IMR-90 (cell line): ENCODE data around the gene YKT6. TPM values are rescaled to one million over a fixed set of nuclear protein-coding genes. Genes with fewer than 3 reads are reported as not detected.

Experiments used
- ATAC-seq: fragments of 200-7000 bp; cut with Tn5 transposase; 2 replicates; pipeline ENCODE4 v1.9.1; 2020; ENCODE audit warnings: low read depth, mild to moderate bottlenecking, moderate library complexity
- BruUV-seq: library from RNA; stranded (reverse); fragments of 400-500 nt; replicated peaks from 2 replicates; lab custom pipeline; 2021; lab: Mats Ljungman, UMichigan
- CTCF ChIA-PET: fragments of 300-600 bp; formaldehyde crosslinking; extraction: SDS; loops from one replicate; lab custom pipeline; 2021; ENCODE audit warnings: antibody characterized with exemption; lab: Yijun Ruan, JAX
- POLR2A ChIA-PET: fragments of 300-600 bp; sonication (Branson Sonifier 250); formaldehyde crosslinking; loops from one replicate; lab custom pipeline; 2022; ENCODE audit warnings: antibody characterized with exemption; ENCODE audit not compliant: unreplicated experiment; lab: Charles Lee
- DNase-seq: peaks from one replicate; pipeline ENCODE4 v3.0.0; 2013
- H2AFZ ChIP-seq: replicated peaks from 2 replicates; pipeline ENCODE3; 2013; ENCODE audit warnings: low read length, mild to moderate bottlenecking; ENCODE audit not compliant: poor library complexity
- H2AK5ac ChIP-seq: 2 replicates; pipeline ENCODE4 v1.6.1; 2013; ENCODE audit warnings: low read depth, low read length, inconsistent platforms
- H2AK9ac ChIP-seq: replicated peaks from 2 replicates; pipeline ENCODE3; 2013; ENCODE audit warnings: mild to moderate bottlenecking, low read depth, low read length, moderate library complexity; ENCODE audit not compliant: poor library complexity
- H2BK120ac ChIP-seq: 2 replicates; pipeline ENCODE4 v1.6.1; 2013; ENCODE audit warnings: low read depth, low read length, inconsistent platforms
- H2BK15ac ChIP-seq: 3 replicates; pipeline ENCODE4 v1.6.1; 2013; ENCODE audit warnings: low read depth, low read length, inconsistent platforms
- H2BK20ac ChIP-seq: 2 replicates; pipeline ENCODE4 v1.6.1; 2013; ENCODE audit warnings: low read depth, mild to moderate bottlenecking, inconsistent platforms, low read length, moderate library complexity
- H2BK5ac ChIP-seq: 2 replicates; pipeline ENCODE4 v1.6.1; 2013; ENCODE audit warnings: mild to moderate bottlenecking, low read depth, low read length, inconsistent platforms; ENCODE audit not compliant: poor library complexity, severe bottlenecking
- H3K14ac ChIP-seq: replicated peaks from 2 replicates; pipeline ENCODE4 v1.6.1; 2013; ENCODE audit warnings: low read depth, low read length, inconsistent platforms
- H3K18ac ChIP-seq: 2 replicates; pipeline ENCODE4 v1.6.1; 2013; ENCODE audit warnings: low read depth, low read length, control low read depth
- H3K23ac ChIP-seq: 2 replicates; pipeline ENCODE4 v1.6.1; 2013; ENCODE audit warnings: low read depth, low read length, inconsistent platforms
- H3K27ac ChIP-seq: 2 replicates; pipeline ENCODE4 v1.5.1; 2013; ENCODE audit warnings: mild to moderate bottlenecking, control low read depth, low read length; ENCODE audit not compliant: insufficient read depth
- H3K27me3 ChIP-seq: 2 replicates; pipeline ENCODE4 v1.6.1; 2013; ENCODE audit warnings: low read length; ENCODE audit not compliant: control insufficient read depth, insufficient read depth
- H3K36me3 ChIP-seq: 2 replicates; pipeline ENCODE4 v1.6.1; 2013; ENCODE audit warnings: low read length, mixed read lengths; ENCODE audit not compliant: control insufficient read depth, insufficient read depth
- H3K4ac ChIP-seq: 2 replicates; pipeline ENCODE4 v1.6.1; 2013; ENCODE audit warnings: low read depth, low read length, inconsistent platforms
- H3K4me1 ChIP-seq: 2 replicates; pipeline ENCODE4 v1.6.1; 2013; ENCODE audit warnings: low read length, mixed read lengths; ENCODE audit not compliant: control insufficient read depth, insufficient read depth
- H3K4me2 ChIP-seq: 2 replicates; pipeline ENCODE4 v1.6.1; 2013; ENCODE audit warnings: low read depth, mild to moderate bottlenecking, control low read depth, low read length, moderate library complexity
- H3K4me3 ChIP-seq: 2 replicates; pipeline ENCODE4 v1.5.1; 2013; ENCODE audit warnings: low read depth, mild to moderate bottlenecking, control low read depth, low read length, moderate library complexity; ENCODE audit not compliant: insufficient read depth
- H3K56ac ChIP-seq: 2 replicates; pipeline ENCODE4 v1.6.1; 2013; ENCODE audit warnings: low read length, inconsistent platforms; ENCODE audit not compliant: insufficient read depth; ENCODE audit errors: extremely low read depth
- H3K79me1 ChIP-seq, 2 experiments: 2 replicates each; pipeline ENCODE4 v1.6.1; 2013; ENCODE audit warnings: low read length in 2 of 2, inconsistent platforms in 1 of 2, low read depth in 1 of 2
- H3K9ac ChIP-seq: 2 replicates; pipeline ENCODE4 v1.6.1; 2013; ENCODE audit warnings: low read depth, low read length, control low read depth
- H3K9me1 ChIP-seq: 2 replicates; pipeline ENCODE4 v1.6.1; 2013; ENCODE audit warnings: low read length, inconsistent platforms; ENCODE audit not compliant: insufficient read depth
- H3K9me3 ChIP-seq: 2 replicates; pipeline ENCODE4 v1.6.1; 2013; ENCODE audit warnings: low read length; ENCODE audit not compliant: control insufficient read depth, insufficient read depth
- H4K20me1 ChIP-seq: 2 replicates; pipeline ENCODE4 v1.6.1; 2013; ENCODE audit warnings: low read length, inconsistent platforms; ENCODE audit not compliant: insufficient read depth
- H4K5ac ChIP-seq: 2 replicates; pipeline ENCODE4 v1.6.1; 2013; ENCODE audit warnings: mild to moderate bottlenecking, low read depth, low read length, control low read depth
- H4K8ac ChIP-seq, 2 experiments: 2 replicates each; pipeline ENCODE4 v1.6.1; 2013; ENCODE audit warnings: low read depth in 2 of 2, low read length in 2 of 2, control low read depth in 1 of 2, inconsistent platforms in 1 of 2
- H4K91ac ChIP-seq: 2 replicates; pipeline ENCODE4 v1.6.1; 2013; ENCODE audit warnings: low read depth, low read length, inconsistent platforms; ENCODE audit not compliant: insufficient read depth
- BHLHE40 ChIP-seq: fragments of 150-350 bp; IDR thresholded peaks from 2 replicates; pipeline ENCODE4 v1.6.1; 2016; ENCODE audit warnings: mild to moderate bottlenecking, low read depth, low read length
- CEBPB ChIP-seq: IDR thresholded peaks from 2 replicates; pipeline ENCODE4 v1.6.1; 2012; ENCODE audit warnings: low read depth, low read length, improper control_type of control experiment
- CHD1 ChIP-seq: IDR thresholded peaks from 2 replicates; pipeline ENCODE4 v1.6.1; 2012; ENCODE audit warnings: low read depth, low read length, improper control_type of control experiment
- FOS ChIP-seq: fragments of 150-350 bp; IDR thresholded peaks from 2 replicates; pipeline ENCODE4 v1.6.1; 2016; ENCODE audit warnings: low read depth, low read length
- MAFK ChIP-seq: IDR thresholded peaks from 2 replicates; pipeline ENCODE4 v1.6.1; 2012; ENCODE audit warnings: low read depth, low read length, improper control_type of control experiment
- MAZ ChIP-seq: IDR thresholded peaks from 2 replicates; pipeline ENCODE4 v1.6.1; 2012; ENCODE audit warnings: low read depth, mild to moderate bottlenecking, low read length, improper control_type of control experiment, moderate library complexity, borderline replicate concordance
- MXI1 ChIP-seq: IDR thresholded peaks from 2 replicates; pipeline ENCODE4 v1.6.1; 2012; ENCODE audit warnings: low read depth, mild to moderate bottlenecking, low read length, moderate library complexity, borderline replicate concordance
- NFE2L2 ChIP-seq: fragments of 150-350 bp; IDR thresholded peaks from 2 replicates; pipeline ENCODE4 v1.6.1; 2016; ENCODE audit warnings: low read depth, mild to moderate bottlenecking, low read length
- POLR2A ChIP-seq: IDR thresholded peaks from 2 replicates; pipeline ENCODE4 v1.6.1; 2012; ENCODE audit warnings: mild to moderate bottlenecking, low read depth, low read length
- RAD21 ChIP-seq: IDR thresholded peaks from 2 replicates; pipeline ENCODE4 v1.6.1; 2012; ENCODE audit warnings: low read length, improper control_type of control experiment
- RCOR1 ChIP-seq: IDR thresholded peaks from 2 replicates; pipeline ENCODE4 v1.6.1; 2012; ENCODE audit warnings: mild to moderate bottlenecking, low read length, improper control_type of control experiment; ENCODE audit not compliant: insufficient replicate concordance
- RFX5 ChIP-seq: IDR thresholded peaks from 2 replicates; pipeline ENCODE4 v1.8.0; 2012; ENCODE audit warnings: low read depth, mild to moderate bottlenecking, low read length, moderate library complexity
- SMC3 ChIP-seq: fragments of 150-350 bp; IDR thresholded peaks from 2 replicates; pipeline ENCODE4 v1.6.1; 2016; ENCODE audit warnings: low read depth, mild to moderate bottlenecking, antibody characterized with exemption, low read length, moderate library complexity
- WGBS, 2 experiments: methylation state at CpG; one replicate each; pipeline versions ENCODE4 v1.1.5 to v1.1.7; 2013; ENCODE audit warnings: missing lambda C conversion rate in 2 of 2; ENCODE audit not compliant: insufficient read length in 1 of 2; ENCODE audit errors: extremely low coverage in 2 of 2; 5-methylcytosine and 5-hydroxymethylcytosine counted together
- dilution Hi-C: fragments of 300-500 bp; cut with HindIII; formaldehyde crosslinking; loops from one replicate; pipeline ENCODE4 v1.14.3; 2018; ENCODE audit warnings: low sequenced_read_pairs; ENCODE audit not compliant: unreplicated experiment
- in situ Hi-C: fragments of 300-500 bp; cut with MboI; formaldehyde crosslinking; loops from 3 replicates; pipeline ENCODE4 v1.14.3; 2019; ENCODE audit warnings: low sequenced_read_pairs, inconsistent platforms, mixed read lengths
- intact Hi-C: fragments of 100-400 bp; cut with micrococcal nuclease; formaldehyde crosslinking; loops from 2 replicates; pipeline ENCODE4 v1.10.0; 2022
- polyA plus RNA-seq, 3 experiments: library from polyadenylated mRNA; depleted of rRNA; stranded (reverse); fragments of >200 nt; gene quantifications; 2 replicates each; pipeline ENCODE4 v1.2.3, GENCODE V29; 2012; ENCODE audit warnings: low replicate concordance in 1 of 3
- total RNA-seq: library from RNA; depleted of rRNA; stranded (reverse); fragments of >200 nt; gene quantifications from 2 replicates; pipeline ENCODE4 v1.2.3, GENCODE V29; 2012
- TF ChIP-seq, protein P1 (sequence below): conservative IDR thresholded peaks from 2 replicates; pipeline ENCODE4 v1.5.1; 2012; ENCODE audit warnings: mild to moderate bottlenecking, low read depth, low read length, improper control_type of control experiment
- TF ChIP-seq, protein P2 (sequence below): fragments of 150-350 bp; IDR thresholded peaks from 2 replicates; pipeline ENCODE4 v1.6.1; 2016; ENCODE audit warnings: low read depth, mild to moderate bottlenecking, low read length, moderate library complexity, borderline replicate concordance
- TF ChIP-seq, protein P3 (sequence below): fragments of 150-350 bp; IDR thresholded peaks from 2 replicates; pipeline ENCODE4 v1.6.1; 2017; ENCODE audit warnings: mild to moderate bottlenecking, antibody characterized with exemption, low read length, low read depth

The YKT6 gene
- total and polyA plus RNA-seq, 2 of the 4 experiments (the other 2 are of a cell fraction): 115 to 120 TPM

DNA sequence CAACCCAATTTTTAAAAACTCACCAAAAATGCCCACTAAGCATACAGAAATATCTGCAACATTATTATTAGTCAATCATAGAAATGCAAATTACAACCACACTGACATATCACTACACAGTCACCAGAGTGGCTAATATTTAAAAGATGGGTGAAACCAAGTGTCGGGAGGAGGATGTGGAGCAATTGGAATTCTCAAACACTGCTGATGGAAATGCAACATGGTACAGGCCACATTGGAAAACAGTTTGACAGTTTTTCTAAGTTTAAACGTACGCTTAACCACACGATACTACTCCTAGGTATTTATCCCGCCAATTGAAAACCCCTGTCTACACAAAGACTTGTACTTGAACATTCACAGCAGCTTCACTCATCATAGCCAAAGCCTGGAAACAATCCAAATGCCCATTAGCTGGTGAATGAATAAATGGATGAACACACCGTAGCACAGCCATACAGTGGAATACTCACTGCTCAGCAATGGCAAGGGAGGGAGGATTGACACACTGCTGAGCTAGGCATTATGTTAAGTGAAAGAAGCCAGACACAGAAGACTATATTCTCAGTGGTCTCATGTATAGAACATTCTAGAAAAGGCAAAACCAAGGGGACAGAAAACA is 27.9 kb upstream of the YKT6 start:
- no peak overlapping the region for H3K56ac ChIP-seq
- no peak overlapping the region for H2BK15ac ChIP-seq
- no peak overlapping the region for H3K14ac ChIP-seq
- peaks cover 35% of the 10 kb centered on the region for H3K27me3 ChIP-seq
- WGBS, 2 experiments: no CpG with 5 or more reads among the region's 6 CpGs
- no peak overlapping the region for H2AK9ac ChIP-seq
- H4K20me1 ChIP-seq: no peaks in the 10 kb centered on the region
- no peak overlapping the region for H2AFZ ChIP-seq
- H4K8ac ChIP-seq: no peak overlapping the region
- H3K4me2 ChIP-seq: no peak overlapping the region
- TF ChIP-seq FOS: no peak
- TF ChIP-seq, protein P1, sequence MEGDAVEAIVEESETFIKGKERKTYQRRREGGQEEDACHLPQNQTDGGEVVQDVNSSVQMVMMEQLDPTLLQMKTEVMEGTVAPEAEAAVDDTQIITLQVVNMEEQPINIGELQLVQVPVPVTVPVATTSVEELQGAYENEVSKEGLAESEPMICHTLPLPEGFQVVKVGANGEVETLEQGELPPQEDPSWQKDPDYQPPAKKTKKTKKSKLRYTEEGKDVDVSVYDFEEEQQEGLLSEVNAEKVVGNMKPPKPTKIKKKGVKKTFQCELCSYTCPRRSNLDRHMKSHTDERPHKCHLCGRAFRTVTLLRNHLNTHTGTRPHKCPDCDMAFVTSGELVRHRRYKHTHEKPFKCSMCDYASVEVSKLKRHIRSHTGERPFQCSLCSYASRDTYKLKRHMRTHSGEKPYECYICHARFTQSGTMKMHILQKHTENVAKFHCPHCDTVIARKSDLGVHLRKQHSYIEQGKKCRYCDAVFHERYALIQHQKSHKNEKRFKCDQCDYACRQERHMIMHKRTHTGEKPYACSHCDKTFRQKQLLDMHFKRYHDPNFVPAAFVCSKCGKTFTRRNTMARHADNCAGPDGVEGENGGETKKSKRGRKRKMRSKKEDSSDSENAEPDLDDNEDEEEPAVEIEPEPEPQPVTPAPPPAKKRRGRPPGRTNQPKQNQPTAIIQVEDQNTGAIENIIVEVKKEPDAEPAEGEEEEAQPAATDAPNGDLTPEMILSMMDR: no peak
- no peak for TF ChIP-seq MAFK
- TF ChIP-seq SMC3: no peak
- TF ChIP-seq, protein P2, sequence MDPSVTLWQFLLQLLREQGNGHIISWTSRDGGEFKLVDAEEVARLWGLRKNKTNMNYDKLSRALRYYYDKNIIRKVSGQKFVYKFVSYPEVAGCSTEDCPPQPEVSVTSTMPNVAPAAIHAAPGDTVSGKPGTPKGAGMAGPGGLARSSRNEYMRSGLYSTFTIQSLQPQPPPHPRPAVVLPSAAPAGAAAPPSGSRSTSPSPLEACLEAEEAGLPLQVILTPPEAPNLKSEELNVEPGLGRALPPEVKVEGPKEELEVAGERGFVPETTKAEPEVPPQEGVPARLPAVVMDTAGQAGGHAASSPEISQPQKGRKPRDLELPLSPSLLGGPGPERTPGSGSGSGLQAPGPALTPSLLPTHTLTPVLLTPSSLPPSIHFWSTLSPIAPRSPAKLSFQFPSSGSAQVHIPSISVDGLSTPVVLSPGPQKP: no peak
- TF ChIP-seq NFE2L2: no peak
- no peak for TF ChIP-seq CEBPB
- no peak for TF ChIP-seq MXI1
- TF ChIP-seq POLR2A: no peak
- no peak for TF ChIP-seq RCOR1
- TF ChIP-seq MAZ: no peak
- TF ChIP-seq BHLHE40: no peak
- TF ChIP-seq, protein P3, sequence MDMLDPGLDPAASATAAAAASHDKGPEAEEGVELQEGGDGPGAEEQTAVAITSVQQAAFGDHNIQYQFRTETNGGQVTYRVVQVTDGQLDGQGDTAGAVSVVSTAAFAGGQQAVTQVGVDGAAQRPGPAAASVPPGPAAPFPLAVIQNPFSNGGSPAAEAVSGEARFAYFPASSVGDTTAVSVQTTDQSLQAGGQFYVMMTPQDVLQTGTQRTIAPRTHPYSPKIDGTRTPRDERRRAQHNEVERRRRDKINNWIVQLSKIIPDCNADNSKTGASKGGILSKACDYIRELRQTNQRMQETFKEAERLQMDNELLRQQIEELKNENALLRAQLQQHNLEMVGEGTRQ: no peak
- TF ChIP-seq RAD21: no peak
- TF ChIP-seq RFX5: no peak
- no peak for TF ChIP-seq CHD1
- no peak overlapping the region for H3K27ac ChIP-seq
- no peak overlapping the region for H2AK5ac ChIP-seq
- peaks cover 4% of the 10 kb centered on the region for H3K4me1 ChIP-seq
- CTCF ChIA-PET: no interaction called here
- H2BK5ac ChIP-seq: no peak overlapping the region
- POLR2A ChIA-PET: no interaction called here
- no TSS peak for BruUV-seq
- no peak overlapping the region for H3K9ac ChIP-seq
- H3K79me1 ChIP-seq: no peaks in the 10 kb centered on the region
- intact Hi-C loops (no loop called here), in situ Hi-C loops (no loop called here), dilution Hi-C loops (no loop called here)
- H4K91ac ChIP-seq: no peak overlapping the region
- no peak overlapping the region for H2BK20ac ChIP-seq
- H4K5ac ChIP-seq: no peak overlapping the region
- DNase-seq (no peak), ATAC-seq (no peak)
- no peak overlapping the region for H3K4me3 ChIP-seq
- no peak overlapping the region for H2BK120ac ChIP-seq
- no peak overlapping the region for H3K23ac ChIP-seq
- H3K18ac ChIP-seq: no peak overlapping the region
- H3K9me3 ChIP-seq: peaks cover 5% of the 10 kb centered on the region; the same call in 1 of the 2 replicates
- H3K36me3 ChIP-seq: no peaks in the 10 kb centered on the region
- H3K9me1 ChIP-seq: no peaks in the 10 kb centered on the region
- no peak overlapping the region for H3K4ac ChIP-seq
